Measurements from ENCODE around the gene CFAP221. TPM values are rescaled to one million over a fixed set of nuclear protein-coding genes. Genes with fewer than 3 reads are reported as not detected.

CFAP221 gene
- total RNA-seq, 1 donor from 2014 or later, result 1.8 TPM

GRCh38 chr2:119684518-119684917 is 140.3 kb downstream of the CFAP221 start:
- Histone ChIP-seq H3K4me3 (ENCODE audit: low read depth, low read length) (no peak overlapping the region), H3K27me3 (ENCODE audit: control insufficient read depth, insufficient read depth, low read length) (no peaks in the 10 kb centered on the region), H3K36me3 (ENCODE audit: control insufficient read depth, insufficient read depth, low read length) (peaks cover 1% of the 10 kb centered on the region)
- no peak for TF ChIP-seq CTCF (IDR thresholded peaks at IDR 0.05; ENCODE audit: insufficient read depth, low read length, poor library complexity, severe bottlenecking)
- DNase-seq (ENCODE audit: low read depth), result no peak

- Histone ChIP-seq H3K36me3 (ENCODE audit: control insufficient read depth, insufficient read depth, low read length) (no peaks in the 10 kb centered on the region), H3K4me3 (ENCODE audit: low read depth, low read length) (no peak overlapping the region), H3K27me3 (ENCODE audit: control insufficient read depth, insufficient read depth, low read length) (no peaks in the 10 kb centered on the region)
- DNase-seq (ENCODE audit: low read depth), result no peak
- TF ChIP-seq CTCF (IDR thresholded peaks at IDR 0.05; ENCODE audit: insufficient read depth, low read length, poor library complexity, severe bottlenecking), result no peak
Observed at GRCh38 chr2:119688616-119689015, 144.4 kb downstream of the CFAP221 start.

- H3K4me3 ChIP-seq (ENCODE audit: low read depth, low read length), result no peak overlapping the region
- H3K27me3 ChIP-seq (ENCODE audit: control insufficient read depth, insufficient read depth, low read length), result no peaks in the 10 kb centered on the region
- H3K36me3 ChIP-seq (ENCODE audit: control insufficient read depth, insufficient read depth, low read length), result no peaks in the 10 kb centered on the region
- no peak for TF ChIP-seq CTCF (IDR thresholded peaks at IDR 0.05; ENCODE audit: insufficient read depth, low read length, poor library complexity, severe bottlenecking)
- no peak for DNase-seq (ENCODE audit: low read depth)
Observed at GRCh38 chr2:119689218-119689617, 145.0 kb downstream of the CFAP221 start.

- no peak for DNase-seq (ENCODE audit: low read depth)
- Histone ChIP-seq H3K27me3 (ENCODE audit: control insufficient read depth, insufficient read depth, low read length) (no peaks in the 10 kb centered on the region), H3K36me3 (ENCODE audit: control insufficient read depth, insufficient read depth, low read length) (no peaks in the 10 kb centered on the region), H3K4me3 (ENCODE audit: low read depth, low read length) (no peak overlapping the region)
- TF ChIP-seq CTCF (IDR thresholded peaks at IDR 0.05; ENCODE audit: insufficient read depth, low read length, poor library complexity, severe bottlenecking), result no peak
Observed at GRCh38 chr2:119691189-119691588, 146.9 kb downstream of the CFAP221 start.

- Histone ChIP-seq H3K4me3 (ENCODE audit: low read depth, low read length) (no peak overlapping the region), H3K36me3 (ENCODE audit: control insufficient read depth, insufficient read depth, low read length) (no peaks in the 10 kb centered on the region), H3K27me3 (ENCODE audit: control insufficient read depth, insufficient read depth, low read length) (no peaks in the 10 kb centered on the region)
- no peak for TF ChIP-seq CTCF (IDR thresholded peaks at IDR 0.05; ENCODE audit: insufficient read depth, low read length, poor library complexity, severe bottlenecking)
- DNase-seq (ENCODE audit: low read depth), result no peak
Observed at GRCh38 chr2:119691651-119692245, 147.5 kb downstream of the CFAP221 start.

- no peak for TF ChIP-seq CTCF (IDR thresholded peaks at IDR 0.05; ENCODE audit: insufficient read depth, low read length, poor library complexity, severe bottlenecking)
- no peak overlapping the region for H3K4me3 ChIP-seq (ENCODE audit: low read depth, low read length)
- DNase-seq (ENCODE audit: low read depth), result no peak
- H3K27me3 ChIP-seq (ENCODE audit: control insufficient read depth, insufficient read depth, low read length), result no peaks in the 10 kb centered on the region
- H3K36me3 ChIP-seq (ENCODE audit: control insufficient read depth, insufficient read depth, low read length), result no peaks in the 10 kb centered on the region
Observed at GRCh38 chr2:119692310-119692709, 148.1 kb downstream of the CFAP221 start.

All from kidney epithelial cell (primary cell).